PC-3 (cell line): Measurements from ENCODE around the gene LOXHD1. TPM values are rescaled to one million over a fixed set of nuclear protein-coding genes. Genes with fewer than 3 reads are reported as not detected.

Source experiments
- ATAC-seq: fragments of 200-7000 bp; cut with Tn5 transposase; 2 replicates; pipeline ENCODE4 v1.9.1; 2020; ENCODE audit warnings: mild to moderate bottlenecking, moderate library complexity
- BruUV-seq: library from RNA; stranded (reverse); fragments of 400-500 nt; replicated peaks from 2 replicates; lab custom pipeline; 2021; lab: Mats Ljungman, UMichigan
- CTCF ChIA-PET: fragments of 300-600 bp; sonication (Branson Sonifier 250); formaldehyde crosslinking; loops from one replicate; lab custom pipeline; 2022; ENCODE audit warnings: antibody characterized with exemption; lab: Charles Lee
- POLR2A ChIA-PET: fragments of 300-600 bp; sonication (Branson Sonifier 250); formaldehyde crosslinking; loops from one replicate; lab custom pipeline; 2022; ENCODE audit warnings: antibody characterized with exemption; ENCODE audit not compliant: unreplicated experiment; lab: Charles Lee
- DNase-seq: peaks from one replicate; pipeline ENCODE4 v3.0.0-alpha.2; 2015
- H2AFZ ChIP-seq: fragments of 300-600 bp; sonication (generic); 2 replicates; pipeline ENCODE4 v1.6.0; 2016; ENCODE audit warnings: antibody characterized with exemption, low read length
- H3F3A ChIP-seq: fragments of 300-600 bp; sonication (generic); one replicate; pipeline ENCODE4 v1.6.0; 2017; ENCODE audit warnings: antibody characterized with exemption, low read length, control low read depth, mild to moderate bottlenecking; ENCODE audit not compliant: unreplicated experiment
- H3K27ac ChIP-seq: fragments of 300-600 bp; sonication (generic); 2 replicates; pipeline ENCODE4 v1.5.1; 2016; ENCODE audit warnings: mild to moderate bottlenecking, low read length
- H3K27me3 ChIP-seq: fragments of 300-600 bp; sonication (generic); 2 replicates; pipeline ENCODE4 v1.6.1; 2016; ENCODE audit warnings: low read length, mixed read lengths
- H3K36me3 ChIP-seq: fragments of 300-600 bp; sonication (generic); 2 replicates; pipeline ENCODE4 v1.6.1; 2016; ENCODE audit warnings: low read depth, mixed run types, low read length, mixed read lengths
- H3K4me1 ChIP-seq: fragments of 300-600 bp; sonication (generic); 2 replicates; pipeline ENCODE4 v1.5.1; 2016; ENCODE audit warnings: low read length; ENCODE audit not compliant: insufficient read depth
- H3K4me2 ChIP-seq: fragments of 300-600 bp; sonication (generic); 2 replicates; pipeline ENCODE4 v1.6.0; 2016; ENCODE audit warnings: low read length
- H3K4me3 ChIP-seq: fragments of 300-600 bp; sonication (generic); 2 replicates; pipeline ENCODE4 v1.5.1; 2016; ENCODE audit warnings: mild to moderate bottlenecking, low read length, mixed read lengths
- H3K79me2 ChIP-seq: fragments of 300-600 bp; sonication (generic); 2 replicates; pipeline ENCODE4 v1.6.1; 2017; ENCODE audit warnings: low read length, mixed read lengths
- H3K9ac ChIP-seq: fragments of 300-600 bp; sonication (generic); 2 replicates; pipeline ENCODE4 v1.6.0; 2016; ENCODE audit warnings: mild to moderate bottlenecking, low read length
- H3K9me2 ChIP-seq: fragments of 300-600 bp; sonication (generic); replicated peaks from 2 replicates; pipeline ENCODE4 v1.6.1; 2016; ENCODE audit warnings: mixed run types, low read length, mixed read lengths
- H3K9me3 ChIP-seq: fragments of 300-600 bp; sonication (generic); 2 replicates; pipeline ENCODE4 v1.6.1; 2016; ENCODE audit warnings: low read length, mixed read lengths
- H4K20me1 ChIP-seq: fragments of 300-600 bp; sonication (generic); 2 replicates; pipeline ENCODE4 v1.6.1; 2016; ENCODE audit warnings: low read length, mixed read lengths
- EZH2 ChIP-seq: fragments of 300-600 bp; sonication (generic); IDR thresholded peaks from one replicate; pipeline ENCODE4 v1.6.1; 2017; ENCODE audit warnings: antibody characterized with exemption, mild to moderate bottlenecking, low read length; ENCODE audit not compliant: unreplicated experiment
- EZH2phosphoT487 ChIP-seq: fragments of 300-600 bp; sonication (generic); IDR thresholded peaks from 2 replicates; pipeline ENCODE4 v1.6.1; 2018; ENCODE audit warnings: mild to moderate bottlenecking, antibody characterized with exemption, low read length, borderline replicate concordance
- intact Hi-C: fragments of 100-400 bp; cut with micrococcal nuclease; formaldehyde crosslinking; loops from 2 replicates; pipeline ENCODE4 v1.9.0; 2023
- total RNA-seq: library from RNA; depleted of rRNA; stranded (reverse); fragments of >200 nt; gene quantifications from 2 replicates; pipeline ENCODE4 v1.2.3, GENCODE V29; 2014
- TF ChIP-seq, protein P1 (sequence below): fragments of 300-600 bp; sonication (generic); conservative IDR thresholded peaks from 2 replicates; pipeline ENCODE4 v1.5.1; 2017; ENCODE audit warnings: antibody characterized with exemption, low read depth, mild to moderate bottlenecking, low read length

Gene LOXHD1
- total RNA-seq, 1 experiment from 2014 or later, result not detected

DNA sequence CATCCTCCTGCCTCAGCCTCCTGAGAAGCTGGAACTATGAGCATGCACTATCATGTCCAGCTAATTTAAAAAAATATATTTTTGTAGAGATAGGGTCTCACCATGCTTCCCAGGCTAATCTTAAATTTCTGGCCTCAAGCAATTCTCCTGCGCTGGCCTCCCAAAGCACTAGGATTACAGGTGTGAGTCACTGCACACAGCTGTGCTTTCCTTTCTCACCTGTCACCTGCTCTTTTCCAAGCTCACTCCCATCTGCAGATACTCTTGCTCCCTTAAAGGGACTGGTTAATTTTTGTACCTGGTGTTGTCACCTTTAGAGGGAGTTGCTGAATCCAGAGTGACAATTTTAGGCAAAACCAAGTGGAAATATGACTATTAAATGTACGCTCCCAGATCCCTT, 178.2 kb downstream of the LOXHD1 start:
- H3K4me1 ChIP-seq, result no peaks in the 10 kb centered on the region
- POLR2A ChIA-PET, result no interaction called here
- H3F3A ChIP-seq, result no peaks in the 10 kb centered on the region
- no peaks in the 10 kb centered on the region for H3K9me3 ChIP-seq
- CTCF ChIA-PET, result no interaction called here
- no peak overlapping the region for H3K4me2 ChIP-seq
- intact Hi-C loops, result no loop called here
- no peak overlapping the region for H3K4me3 ChIP-seq
- no peaks in the 10 kb centered on the region for H3K9me2 ChIP-seq
- no TSS peak for BruUV-seq
- no peak overlapping the region for H3K9ac ChIP-seq
- H2AFZ ChIP-seq, result no peak overlapping the region
- DNase-seq (peak; percentile 34), ATAC-seq (no peak)
- H3K36me3 ChIP-seq, result no peaks in the 10 kb centered on the region
- H3K27ac ChIP-seq, result no peak overlapping the region
- no peaks in the 10 kb centered on the region for H4K20me1 ChIP-seq
- TF ChIP-seq EZH2, result no peak
- TF ChIP-seq, protein P1, sequence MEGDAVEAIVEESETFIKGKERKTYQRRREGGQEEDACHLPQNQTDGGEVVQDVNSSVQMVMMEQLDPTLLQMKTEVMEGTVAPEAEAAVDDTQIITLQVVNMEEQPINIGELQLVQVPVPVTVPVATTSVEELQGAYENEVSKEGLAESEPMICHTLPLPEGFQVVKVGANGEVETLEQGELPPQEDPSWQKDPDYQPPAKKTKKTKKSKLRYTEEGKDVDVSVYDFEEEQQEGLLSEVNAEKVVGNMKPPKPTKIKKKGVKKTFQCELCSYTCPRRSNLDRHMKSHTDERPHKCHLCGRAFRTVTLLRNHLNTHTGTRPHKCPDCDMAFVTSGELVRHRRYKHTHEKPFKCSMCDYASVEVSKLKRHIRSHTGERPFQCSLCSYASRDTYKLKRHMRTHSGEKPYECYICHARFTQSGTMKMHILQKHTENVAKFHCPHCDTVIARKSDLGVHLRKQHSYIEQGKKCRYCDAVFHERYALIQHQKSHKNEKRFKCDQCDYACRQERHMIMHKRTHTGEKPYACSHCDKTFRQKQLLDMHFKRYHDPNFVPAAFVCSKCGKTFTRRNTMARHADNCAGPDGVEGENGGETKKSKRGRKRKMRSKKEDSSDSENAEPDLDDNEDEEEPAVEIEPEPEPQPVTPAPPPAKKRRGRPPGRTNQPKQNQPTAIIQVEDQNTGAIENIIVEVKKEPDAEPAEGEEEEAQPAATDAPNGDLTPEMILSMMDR, result no peak
- no peak for TF ChIP-seq EZH2phosphoT487
- no peaks in the 10 kb centered on the region for H3K27me3 ChIP-seq
- no peaks in the 10 kb centered on the region for H3K79me2 ChIP-seq

DNA sequence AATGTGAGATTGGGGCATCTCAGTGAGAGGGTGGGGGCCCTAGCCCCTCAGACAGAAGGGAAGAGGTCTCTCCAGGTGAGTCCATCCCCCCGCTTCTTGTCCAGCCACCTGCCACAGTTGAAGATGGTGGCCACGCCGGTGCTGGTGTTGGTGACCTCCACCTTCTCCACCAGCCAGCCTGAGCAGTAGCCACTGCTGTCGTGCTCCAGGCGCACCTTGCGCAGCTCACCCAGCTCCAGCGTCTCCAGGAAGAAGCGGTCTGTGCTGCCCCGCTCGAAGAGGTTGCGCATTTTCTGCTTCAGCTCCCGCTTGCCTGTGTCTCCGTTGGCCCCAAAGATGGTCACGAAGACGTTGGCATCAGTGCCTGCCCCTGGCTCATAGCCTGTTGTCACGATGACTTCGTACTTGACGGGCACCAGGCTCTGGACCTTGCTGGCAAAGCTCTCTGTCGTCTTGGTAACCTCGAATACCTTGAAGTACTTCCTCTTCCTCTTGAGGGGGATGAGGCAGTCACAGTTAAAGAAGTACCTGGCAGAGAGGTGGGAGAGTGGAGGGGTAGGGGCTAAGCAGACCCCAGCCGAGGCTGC, 179.5 kb downstream of the LOXHD1 start:
- no peaks in the 10 kb centered on the region for H3K9me3 ChIP-seq
- no peak overlapping the region for H3K9ac ChIP-seq
- no peaks in the 10 kb centered on the region for H3F3A ChIP-seq
- intact Hi-C loops, result no loop called here
- no peak overlapping the region for H3K4me2 ChIP-seq
- no peaks in the 10 kb centered on the region for H4K20me1 ChIP-seq
- TF ChIP-seq, protein P1, result no peak
- TF ChIP-seq EZH2 (no peak), EZH2phosphoT487 (no peak)
- DNase-seq (no peak), ATAC-seq (no peak)
- no peak overlapping the region for H3K4me3 ChIP-seq
- no TSS peak for BruUV-seq
- H3K79me2 ChIP-seq, result no peaks in the 10 kb centered on the region
- no peaks in the 10 kb centered on the region for H3K27me3 ChIP-seq
- H2AFZ ChIP-seq, result no peak overlapping the region
- POLR2A ChIA-PET, result no interaction called here
- CTCF ChIA-PET, result no interaction called here
- H3K4me1 ChIP-seq, result no peaks in the 10 kb centered on the region
- H3K27ac ChIP-seq, result no peak overlapping the region
- no peaks in the 10 kb centered on the region for H3K36me3 ChIP-seq
- no peaks in the 10 kb centered on the region for H3K9me2 ChIP-seq

DNA sequence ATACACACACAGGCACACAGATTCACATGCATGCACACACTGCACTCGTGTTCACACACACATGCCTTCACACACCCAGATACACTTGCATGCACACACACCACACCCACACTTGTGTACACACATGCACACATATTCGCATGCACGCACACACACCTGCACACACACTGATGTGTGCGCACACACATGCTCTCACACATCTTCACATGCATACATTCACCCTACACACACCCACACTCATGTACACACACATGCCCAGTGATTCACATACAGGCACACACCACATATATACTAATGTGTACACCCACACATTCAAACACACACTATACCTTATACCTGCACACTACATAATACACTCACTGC, 181.6 kb downstream of the LOXHD1 start:
- Histone ChIP-seq H2AFZ (no peak overlapping the region), H3K79me2 (no peaks in the 10 kb centered on the region), H3K9me3 (no peaks in the 10 kb centered on the region), H4K20me1 (no peaks in the 10 kb centered on the region), H3K27ac (no peak overlapping the region), H3K4me2 (no peak overlapping the region), H3F3A (no peaks in the 10 kb centered on the region), H3K9ac (no peak overlapping the region), H3K4me1 (no peaks in the 10 kb centered on the region), H3K4me3 (no peak overlapping the region), H3K36me3 (no peaks in the 10 kb centered on the region), H3K27me3 (no peaks in the 10 kb centered on the region), H3K9me2 (no peaks in the 10 kb centered on the region)
- intact Hi-C loops, result no loop called here
- TF ChIP-seq, protein P1, result no peak
- TF ChIP-seq EZH2 (no peak), EZH2phosphoT487 (no peak)
- no TSS peak for BruUV-seq
- DNase-seq (no peak), ATAC-seq (no peak)
- ChIA-PET CTCF (no interaction called here), POLR2A (no interaction called here)
